Brain pericyte (primary cell): Measurements from ENCODE around the gene FLNA.
"Not testable (repeated sequence)": the region's sequence is repeated elsewhere in the genome, so short reads cannot be mapped to it uniquely, and the experiment has no call there.

ENCODE experiments used
- DNase-seq: peaks from one replicate; pipeline ENCODE4 v3.0.0-alpha.2; 2012; ENCODE audit warnings: low read depth, low spot score

The FLNA gene

DNA sequence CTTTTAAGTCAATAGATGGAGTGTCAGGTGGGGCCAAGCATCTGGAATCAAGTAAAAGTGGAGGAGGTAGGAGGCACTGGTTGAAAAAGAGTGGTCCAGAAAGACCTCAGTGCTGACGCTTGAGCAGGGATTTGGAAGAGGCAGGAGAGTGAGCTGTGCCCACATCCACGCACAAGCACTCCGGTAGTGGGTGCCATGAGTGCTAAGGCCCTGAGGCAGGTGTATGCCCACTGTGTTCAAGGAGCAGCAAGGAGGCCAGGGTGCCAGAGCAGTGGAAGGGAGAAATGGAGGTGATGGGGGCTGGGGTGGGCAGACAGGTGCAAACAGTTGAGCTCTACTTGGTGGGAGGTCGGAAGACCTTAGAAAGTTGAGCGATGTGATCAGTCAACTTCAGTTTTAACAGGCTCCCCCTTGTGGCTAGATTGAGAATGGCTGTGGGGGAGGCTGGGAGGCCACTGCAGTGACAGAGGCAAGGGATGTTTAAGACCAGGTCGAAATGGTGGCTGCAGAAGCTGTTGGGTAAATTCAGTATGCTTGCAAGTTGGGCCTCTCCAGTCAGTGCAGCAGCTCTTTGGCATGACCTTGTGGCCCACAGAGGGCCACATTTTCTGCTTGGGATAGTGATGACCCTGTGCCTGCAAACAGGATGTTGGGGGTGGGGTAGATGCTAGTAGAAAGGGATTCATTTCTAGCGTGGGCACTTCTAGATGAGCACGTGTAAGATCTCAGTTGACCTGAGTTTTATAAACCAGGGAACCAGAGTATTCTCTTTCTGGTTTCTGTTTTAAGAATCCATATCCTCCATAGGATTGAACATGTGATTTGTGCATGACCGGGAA, 66.1 kb downstream of the FLNA start:
- no peak for DNase-seq

DNA sequence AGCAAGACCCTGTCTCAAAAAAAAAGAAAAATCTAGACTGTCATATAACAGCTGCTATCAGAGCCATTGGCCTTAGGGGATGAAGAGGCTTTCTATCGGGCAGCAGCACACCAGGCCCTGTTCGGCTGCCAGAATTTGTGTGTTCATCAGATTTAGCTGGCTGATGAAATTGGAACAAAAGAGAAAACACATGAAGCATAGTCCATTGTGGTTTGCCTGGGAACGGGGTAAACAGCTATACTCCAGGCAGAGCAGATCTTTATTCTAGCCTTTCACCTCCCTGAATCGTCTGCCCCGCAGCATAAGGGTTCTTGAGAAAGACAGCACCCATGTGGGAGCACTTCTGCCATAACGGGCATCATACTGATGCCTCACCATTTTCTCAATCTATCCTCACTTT, 67.2 kb downstream of the FLNA start:
- no peak for DNase-seq

DNA sequence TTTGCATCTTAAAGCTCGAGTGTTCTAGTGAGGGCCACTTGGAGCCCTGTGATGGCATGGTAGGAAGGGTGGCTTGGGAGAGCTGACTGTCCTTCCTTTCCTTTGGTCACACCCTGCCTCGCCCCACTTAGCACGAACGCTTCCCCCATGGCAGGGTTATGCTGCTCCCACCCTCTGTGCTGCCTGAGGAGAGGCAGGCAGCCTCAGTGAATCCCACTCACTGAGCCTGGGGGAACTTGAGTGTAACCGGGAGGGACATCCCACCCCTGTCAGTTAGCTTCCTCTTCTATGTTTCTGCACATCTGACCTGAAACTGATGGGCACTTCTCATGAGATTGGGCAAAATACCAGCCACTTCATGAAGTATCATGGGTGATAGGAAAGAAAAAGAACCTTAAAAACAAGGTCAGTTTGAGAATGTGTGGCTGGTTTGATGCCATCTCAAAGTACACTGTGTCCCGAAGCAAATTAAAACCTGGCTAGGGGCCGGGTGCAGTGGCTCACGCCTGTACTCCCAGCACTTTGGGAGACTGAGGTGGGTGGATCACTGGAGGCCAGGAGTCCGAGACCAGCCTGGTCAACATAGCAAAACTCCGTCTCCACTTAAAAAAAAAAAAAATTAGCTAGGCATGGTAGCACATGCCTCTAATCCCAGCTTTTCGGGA, 68.8 kb downstream of the FLNA start:
- DNase-seq: no peak

GRCh38 chrX:154304846-154305245, 69.6 kb downstream of the FLNA start:
- DNase-seq: no peak

- DNase-seq: no peak
These were observed 71.0 kb downstream of the FLNA start for GRCh38 chrX:154303476-154303875.

- DNase-seq: not testable (repeated sequence)
These were observed 71.4 kb downstream of the FLNA start for GRCh38 chrX:154302998-154303397.

- DNase-seq: no peak
These were observed 73.6 kb downstream of the FLNA start for GRCh38 chrX:154300816-154301215.
